ENCODE measurements around the gene NRCAM.

NRCAM gene

GRCh38 chr7:108188724-108189123, 267.5 kb downstream of the NRCAM start:
- Histone ChIP-seq H3K79me2 (ENCODE audit: control insufficient read depth, insufficient read depth, low read length, unreplicated experiment) (no peaks in the 10 kb centered on the region), H3K4me1 (ENCODE audit: control insufficient read depth, insufficient read depth, low read length, unreplicated experiment) (peaks cover 14% of the 10 kb centered on the region), H3K27ac (ENCODE audit: low read depth, low read length) (no peak overlapping the region)

DNA sequence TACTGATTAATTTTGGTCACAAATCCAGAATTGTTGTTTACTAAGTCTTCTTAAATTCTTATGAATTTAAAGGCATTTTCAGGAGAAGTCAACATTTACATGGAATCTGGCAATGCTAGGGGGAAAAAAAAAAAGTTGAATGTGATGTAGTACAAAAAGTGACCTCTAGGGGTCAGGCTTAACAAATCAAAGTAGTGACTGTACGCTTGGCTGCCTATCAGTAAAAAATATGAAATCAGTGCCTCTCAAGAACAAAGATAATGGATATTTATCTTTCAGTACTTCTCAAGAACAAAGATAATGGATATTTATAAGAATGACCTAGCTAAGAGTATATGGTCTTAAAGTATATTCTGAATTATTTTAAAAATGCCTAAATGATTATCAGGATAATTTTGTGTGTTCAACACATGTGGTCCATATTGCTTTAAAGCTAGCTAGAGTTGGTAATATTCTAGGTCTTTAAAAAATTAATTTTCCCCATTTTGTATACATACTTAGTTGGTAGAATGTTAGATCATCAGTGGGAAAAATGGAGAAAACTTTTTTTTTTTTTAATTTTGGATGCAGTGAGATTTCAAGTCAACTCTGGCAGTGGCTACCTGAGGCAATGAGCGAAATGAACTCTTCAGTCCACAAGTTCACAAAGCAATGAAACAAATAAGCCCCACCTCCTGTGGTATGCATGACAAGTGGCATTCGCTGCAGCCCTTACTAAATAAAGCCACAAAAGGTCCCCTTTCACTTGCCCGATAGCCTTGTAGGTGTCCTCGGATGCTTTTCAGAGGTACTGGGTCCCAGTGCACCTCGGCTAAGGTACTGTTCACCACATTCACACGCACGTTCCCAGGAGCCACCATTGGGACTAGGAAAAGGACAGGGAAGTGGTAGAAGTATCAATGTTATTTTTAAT, 274.9 kb downstream of the NRCAM start:
- no peaks in the 10 kb centered on the region for H3K4me1 ChIP-seq (ENCODE audit: control insufficient read depth, insufficient read depth, low read length, unreplicated experiment)
- peaks cover 3% of the 10 kb centered on the region; the same call in 1 of the 2 replicates for H3K36me3 ChIP-seq (ENCODE audit: insufficient read depth, low read length)
- no peak overlapping the region for H3K4me3 ChIP-seq (ENCODE audit: low read depth, low read length)
- no peaks in the 10 kb centered on the region for H3K27me3 ChIP-seq (ENCODE audit: insufficient read depth, low read length)
- no peak overlapping the region for H2AFZ ChIP-seq (ENCODE audit: low read length, unreplicated experiment)
- no peak overlapping the region for H3K27ac ChIP-seq (ENCODE audit: low read depth, low read length)
- no peaks in the 10 kb centered on the region for H3K79me2 ChIP-seq (ENCODE audit: control insufficient read depth, insufficient read depth, low read length, unreplicated experiment)

More at GRCh38 chr7:108188724-108189123, 267.5 kb downstream of the NRCAM start:
- Histone ChIP-seq H3K36me3 (ENCODE audit: insufficient read depth, low read length) (0 out of 2 replicates have a peak, but pooled peaks cover 5% of the 10 kb centered on the region), H3K4me3 (ENCODE audit: low read depth, low read length) (no peak overlapping the region), H3K27me3 (ENCODE audit: insufficient read depth, low read length) (no peaks in the 10 kb centered on the region), H2AFZ (ENCODE audit: low read length, unreplicated experiment) (no peak overlapping the region)

DNA sequence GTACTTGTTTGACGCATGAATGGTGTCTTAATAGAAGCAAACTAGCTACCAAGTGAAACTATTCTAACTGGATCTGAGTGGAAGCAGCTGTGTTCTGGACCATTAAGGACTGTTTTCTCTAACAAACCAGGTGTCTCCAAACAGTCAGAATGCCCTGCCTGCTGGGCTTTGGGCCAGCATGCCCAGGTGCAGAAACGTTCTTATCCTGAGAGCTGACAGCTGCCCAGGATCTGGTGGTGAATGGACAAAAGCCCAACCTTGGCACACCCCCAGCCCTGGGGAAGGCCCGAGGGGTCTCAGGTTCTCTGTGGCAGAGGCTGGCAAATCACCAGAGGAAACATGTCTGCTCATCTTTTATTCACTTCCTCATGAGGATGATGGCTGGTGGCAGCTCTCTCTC, 277.8 kb downstream of the NRCAM start:
- Histone ChIP-seq H3K27me3 (ENCODE audit: insufficient read depth, low read length) (no peaks in the 10 kb centered on the region), H3K27ac (ENCODE audit: low read depth, low read length) (no peak overlapping the region), H3K4me1 (ENCODE audit: control insufficient read depth, insufficient read depth, low read length, unreplicated experiment) (no peaks in the 10 kb centered on the region), H2AFZ (ENCODE audit: low read length, unreplicated experiment) (no peak overlapping the region), H3K4me3 (ENCODE audit: low read depth, low read length) (no peak overlapping the region), H3K79me2 (ENCODE audit: control insufficient read depth, insufficient read depth, low read length, unreplicated experiment) (no peaks in the 10 kb centered on the region), H3K36me3 (ENCODE audit: insufficient read depth, low read length) (peaks cover 3% of the 10 kb centered on the region; the same call in 1 of the 2 replicates)

- Histone ChIP-seq H2AFZ (ENCODE audit: low read length, unreplicated experiment) (no peak overlapping the region), H3K4me3 (ENCODE audit: low read depth, low read length) (no peak overlapping the region), H3K27me3 (ENCODE audit: insufficient read depth, low read length) (no peaks in the 10 kb centered on the region), H3K36me3 (ENCODE audit: insufficient read depth, low read length) (no peaks in the 10 kb centered on the region), H3K4me1 (ENCODE audit: control insufficient read depth, insufficient read depth, low read length, unreplicated experiment) (peaks cover 12% of the 10 kb centered on the region), H3K79me2 (ENCODE audit: control insufficient read depth, insufficient read depth, low read length, unreplicated experiment) (no peaks in the 10 kb centered on the region), H3K27ac (ENCODE audit: low read depth, low read length) (no peak overlapping the region)
Observed at GRCh38 chr7:108171164-108171563, 285.1 kb downstream of the NRCAM start.

DNA sequence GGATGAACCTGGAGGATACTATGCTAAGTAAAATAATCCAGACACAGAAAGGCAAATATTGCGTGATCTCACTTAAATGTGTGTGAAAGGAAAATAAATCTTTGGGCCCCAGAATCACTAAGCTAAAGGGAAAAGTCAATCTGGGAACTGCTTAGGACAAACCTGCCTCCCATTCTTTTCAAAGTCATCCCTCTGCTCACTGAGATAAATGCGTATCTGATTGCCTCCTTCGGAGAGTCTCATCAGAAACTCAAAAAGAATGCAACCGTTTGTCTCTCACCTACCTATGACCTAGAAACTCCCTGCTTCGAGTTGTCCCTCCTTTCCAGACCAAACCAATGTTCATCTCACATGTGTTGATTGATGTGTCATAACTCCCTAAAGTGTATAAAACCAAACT, 286.0 kb downstream of the NRCAM start:
- Histone ChIP-seq H3K4me3 (ENCODE audit: low read depth, low read length) (no peak overlapping the region), H3K27ac (ENCODE audit: low read depth, low read length) (no peak overlapping the region), H2AFZ (ENCODE audit: low read length, unreplicated experiment) (no peak overlapping the region), H3K79me2 (ENCODE audit: control insufficient read depth, insufficient read depth, low read length, unreplicated experiment) (no peaks in the 10 kb centered on the region), H3K27me3 (ENCODE audit: insufficient read depth, low read length) (no peaks in the 10 kb centered on the region), H3K36me3 (ENCODE audit: insufficient read depth, low read length) (no peaks in the 10 kb centered on the region), H3K4me1 (ENCODE audit: control insufficient read depth, insufficient read depth, low read length, unreplicated experiment) (peaks cover 12% of the 10 kb centered on the region)

DNA sequence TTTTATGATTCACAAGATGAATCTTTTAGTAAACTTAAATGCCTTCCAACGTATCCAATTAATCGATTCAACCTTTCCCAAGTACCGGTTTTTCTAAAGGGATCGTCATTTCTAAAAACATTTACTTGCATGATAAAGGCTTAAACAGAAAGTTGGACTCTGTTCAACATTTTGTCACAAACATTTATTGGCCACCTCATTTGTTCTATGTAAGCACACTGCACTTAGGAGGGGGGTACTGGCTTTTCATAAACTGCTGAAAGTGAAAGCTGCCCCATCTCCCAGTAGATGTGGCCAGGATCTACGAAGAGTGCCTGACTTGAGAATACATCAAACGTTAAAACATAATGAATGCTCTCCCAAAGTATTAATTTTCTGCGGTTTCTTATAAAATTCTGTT, 288.8 kb downstream of the NRCAM start:
- Histone ChIP-seq H3K27me3 (ENCODE audit: insufficient read depth, low read length) (no peaks in the 10 kb centered on the region), H3K4me3 (ENCODE audit: low read depth, low read length) (peak overlapping the region; percentile 73), H3K36me3 (ENCODE audit: insufficient read depth, low read length) (no peaks in the 10 kb centered on the region), H3K4me1 (ENCODE audit: control insufficient read depth, insufficient read depth, low read length, unreplicated experiment) (peaks cover 12% of the 10 kb centered on the region), H3K27ac (ENCODE audit: low read depth, low read length) (peak overlapping the region; percentile 1; the same call in 1 of the 2 replicates), H3K79me2 (ENCODE audit: control insufficient read depth, insufficient read depth, low read length, unreplicated experiment) (no peaks in the 10 kb centered on the region), H2AFZ (ENCODE audit: low read length, unreplicated experiment) (peak overlapping the region; percentile 82)

- Histone ChIP-seq H3K4me1 (ENCODE audit: control insufficient read depth, insufficient read depth, low read length, unreplicated experiment) (peaks cover 12% of the 10 kb centered on the region), H2AFZ (ENCODE audit: low read length, unreplicated experiment) (peak overlapping the region; percentile 82), H3K36me3 (ENCODE audit: insufficient read depth, low read length) (no peaks in the 10 kb centered on the region), H3K79me2 (ENCODE audit: control insufficient read depth, insufficient read depth, low read length, unreplicated experiment) (no peaks in the 10 kb centered on the region), H3K4me3 (ENCODE audit: low read depth, low read length) (peak overlapping the region; percentile 73), H3K27ac (ENCODE audit: low read depth, low read length) (no peak overlapping the region), H3K27me3 (ENCODE audit: insufficient read depth, low read length) (no peaks in the 10 kb centered on the region)
Observed at GRCh38 chr7:108166687-108167086, 289.5 kb downstream of the NRCAM start.

DNA sequence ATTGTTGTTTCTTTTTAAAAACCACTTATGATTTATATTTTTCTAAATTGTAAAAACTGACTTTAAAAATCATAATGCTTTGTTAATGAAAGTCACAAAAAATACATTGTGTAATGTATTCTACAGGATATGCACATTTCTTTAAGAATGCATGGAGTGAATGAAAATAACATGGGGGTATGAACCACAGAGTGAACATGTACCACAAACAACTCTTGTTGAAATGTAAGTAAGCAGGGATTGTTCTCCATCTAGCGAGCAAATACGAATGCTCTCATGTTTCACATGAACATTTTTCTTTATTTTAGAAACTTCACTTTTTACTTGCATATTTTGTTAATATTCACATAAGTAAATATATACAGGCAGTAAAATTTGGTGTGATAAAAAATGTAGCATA, 290.5 kb downstream of the NRCAM start:
- Histone ChIP-seq H3K36me3 (ENCODE audit: insufficient read depth, low read length) (no peaks in the 10 kb centered on the region), H3K4me3 (ENCODE audit: low read depth, low read length) (no peak overlapping the region), H3K27me3 (ENCODE audit: insufficient read depth, low read length) (no peaks in the 10 kb centered on the region), H3K4me1 (ENCODE audit: control insufficient read depth, insufficient read depth, low read length, unreplicated experiment) (peaks cover 12% of the 10 kb centered on the region), H2AFZ (ENCODE audit: low read length, unreplicated experiment) (no peak overlapping the region), H3K79me2 (ENCODE audit: control insufficient read depth, insufficient read depth, low read length, unreplicated experiment) (no peaks in the 10 kb centered on the region), H3K27ac (ENCODE audit: low read depth, low read length) (no peak overlapping the region)

DNA sequence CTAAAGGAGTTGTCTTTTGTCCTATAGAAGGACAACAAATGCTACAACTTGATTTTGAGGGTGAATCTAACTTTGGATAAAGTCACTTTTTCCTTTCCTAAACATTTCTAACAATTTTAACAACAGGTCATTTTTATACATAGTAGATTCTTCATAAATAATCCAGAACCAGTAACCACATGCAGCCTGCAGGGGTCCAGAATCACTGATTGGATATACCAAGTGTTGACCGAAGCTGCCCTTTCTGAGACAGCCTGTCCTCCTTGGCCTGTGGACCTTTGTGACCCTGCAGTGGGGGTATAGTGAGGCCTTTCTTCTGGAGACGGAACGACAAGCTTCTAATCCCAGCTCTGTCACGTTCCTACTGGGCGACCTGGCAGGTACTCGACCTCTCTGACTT, 291.3 kb downstream of the NRCAM start:
- Histone ChIP-seq H3K79me2 (ENCODE audit: control insufficient read depth, insufficient read depth, low read length, unreplicated experiment) (no peaks in the 10 kb centered on the region), H3K4me3 (ENCODE audit: low read depth, low read length) (no peak overlapping the region), H3K36me3 (ENCODE audit: insufficient read depth, low read length) (no peaks in the 10 kb centered on the region), H3K4me1 (ENCODE audit: control insufficient read depth, insufficient read depth, low read length, unreplicated experiment) (peaks cover 12% of the 10 kb centered on the region), H3K27me3 (ENCODE audit: insufficient read depth, low read length) (no peaks in the 10 kb centered on the region), H2AFZ (ENCODE audit: low read length, unreplicated experiment) (no peak overlapping the region), H3K27ac (ENCODE audit: low read depth, low read length) (no peak overlapping the region)

- no peak overlapping the region for H3K27ac ChIP-seq (ENCODE audit: low read depth, low read length)
- H3K27me3 ChIP-seq (ENCODE audit: insufficient read depth, low read length), result no peaks in the 10 kb centered on the region
- peaks cover 12% of the 10 kb centered on the region for H3K4me1 ChIP-seq (ENCODE audit: control insufficient read depth, insufficient read depth, low read length, unreplicated experiment)
- no peaks in the 10 kb centered on the region for H3K79me2 ChIP-seq (ENCODE audit: control insufficient read depth, insufficient read depth, low read length, unreplicated experiment)
- no peaks in the 10 kb centered on the region for H3K36me3 ChIP-seq (ENCODE audit: insufficient read depth, low read length)
- no peak overlapping the region for H3K4me3 ChIP-seq (ENCODE audit: low read depth, low read length)
- no peak overlapping the region for H2AFZ ChIP-seq (ENCODE audit: low read length, unreplicated experiment)
Observed at GRCh38 chr7:108164342-108164741, 291.9 kb downstream of the NRCAM start.

DNA sequence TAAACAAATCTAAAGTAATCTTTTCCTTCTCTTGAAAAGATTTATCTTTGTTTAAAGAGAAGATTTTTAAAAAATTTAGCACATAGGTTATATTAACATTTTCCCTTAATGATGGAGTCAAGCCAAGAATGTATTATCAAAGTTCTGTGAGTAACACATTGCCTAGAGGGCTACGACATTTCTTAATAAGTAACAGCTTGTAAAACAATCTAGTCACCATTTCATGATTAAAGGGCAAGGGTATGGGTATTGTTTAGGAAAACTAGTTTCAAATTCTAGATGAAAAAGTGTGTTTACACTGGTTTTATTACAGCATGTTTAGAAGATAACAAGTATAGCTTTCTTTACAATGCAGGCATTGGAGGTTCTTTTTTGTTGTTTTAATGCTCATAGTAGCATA, 297.5 kb downstream of the NRCAM start:
- no peak overlapping the region for H3K27ac ChIP-seq (ENCODE audit: low read depth, low read length)
- H3K79me2 ChIP-seq (ENCODE audit: control insufficient read depth, insufficient read depth, low read length, unreplicated experiment), result no peaks in the 10 kb centered on the region
- H3K36me3 ChIP-seq (ENCODE audit: insufficient read depth, low read length), result no peaks in the 10 kb centered on the region
- H3K27me3 ChIP-seq (ENCODE audit: insufficient read depth, low read length), result no peaks in the 10 kb centered on the region
- H2AFZ ChIP-seq (ENCODE audit: low read length, unreplicated experiment), result no peak overlapping the region
- H3K4me3 ChIP-seq (ENCODE audit: low read depth, low read length), result no peak overlapping the region
- H3K4me1 ChIP-seq (ENCODE audit: control insufficient read depth, insufficient read depth, low read length, unreplicated experiment), result no peaks in the 10 kb centered on the region
